Measurements from ENCODE around the gene BTBD9. TPM values are rescaled to one million over a fixed set of nuclear protein-coding genes. Genes with fewer than 3 reads are reported as not detected.

BTBD9 gene
- total RNA-seq, 6 experiments from 2014 or later = 4.5 to 7.5 (median 5.7) TPM

GRCh38 chr6:38209371-38210260 is 430.1 kb downstream of the BTBD9 start:
- 60% methylated on average over 10 of the region's 18 CpGs for WGBS (ENCODE audit: insufficient coverage, low coverage, low lambda C conversion rate, missing lambda C conversion rate)
- Histone ChIP-seq H3K4me3 (no peak overlapping the region), H3K9me3 (no peaks in the 10 kb centered on the region), H3K27ac (no peak overlapping the region), H3K36me3 (no peaks in the 10 kb centered on the region), H3K4me1 (no peaks in the 10 kb centered on the region), H3K27me3 (no peaks in the 10 kb centered on the region)
- intact Hi-C loops (cut with DNase I) = no loop called here
- no peak for DNase-seq
- TF ChIP-seq POLR2A (IDR thresholded peaks at IDR 0.05) = no peak
- no peak for TF ChIP-seq CTCF (IDR thresholded peaks at IDR 0.05)
- no peak for ATAC-seq

GRCh38 chr6:38208028-38208427 is 431.7 kb downstream of the BTBD9 start:
- Histone ChIP-seq H3K4me3 (no peak overlapping the region), H3K4me1 (no peaks in the 10 kb centered on the region), H3K27me3 (no peaks in the 10 kb centered on the region), H3K27ac (no peak overlapping the region), H3K36me3 (no peaks in the 10 kb centered on the region), H3K9me3 (no peaks in the 10 kb centered on the region)
- WGBS (ENCODE audit: insufficient coverage, low coverage, low lambda C conversion rate, missing lambda C conversion rate) = 88% methylated on average over 8 of the region's 8 CpGs
- TF ChIP-seq POLR2A (IDR thresholded peaks at IDR 0.05) (no peak), CTCF (IDR thresholded peaks at IDR 0.05) (no peak)
- ATAC-seq (no peak), DNase-seq (no peak)
- intact Hi-C loops (cut with DNase I) = no loop called here

- no peak overlapping the region for H3K4me3 ChIP-seq
- TF ChIP-seq POLR2A (IDR thresholded peaks at IDR 0.05) = no peak
- no peak for TF ChIP-seq CTCF (IDR thresholded peaks at IDR 0.05)
- no peaks in the 10 kb centered on the region for H3K36me3 ChIP-seq
- H3K4me1 ChIP-seq = no peaks in the 10 kb centered on the region
- WGBS (ENCODE audit: insufficient coverage, low coverage, low lambda C conversion rate, missing lambda C conversion rate) = 94% methylated on average over 4 of the region's 4 CpGs
- no peaks in the 10 kb centered on the region for H3K9me3 ChIP-seq
- ATAC-seq (no peak), DNase-seq (no peak)
- H3K27me3 ChIP-seq = no peaks in the 10 kb centered on the region
- intact Hi-C loops (cut with DNase I) = no loop called here
- H3K27ac ChIP-seq = no peak overlapping the region
Measured at GRCh38 chr6:38207375-38207774, 432.4 kb downstream of the BTBD9 start.

- no peak overlapping the region for H3K4me3 ChIP-seq
- WGBS (ENCODE audit: insufficient coverage, low coverage, low lambda C conversion rate, missing lambda C conversion rate) = 90% methylated on average over 8 of the region's 8 CpGs
- H3K4me1 ChIP-seq = no peaks in the 10 kb centered on the region
- TF ChIP-seq CTCF (IDR thresholded peaks at IDR 0.05) (no peak), POLR2A (IDR thresholded peaks at IDR 0.05) (no peak)
- intact Hi-C loops (cut with DNase I) = no loop called here
- H3K36me3 ChIP-seq = no peaks in the 10 kb centered on the region
- no peaks in the 10 kb centered on the region for H3K9me3 ChIP-seq
- DNase-seq (no peak), ATAC-seq (no peak)
- H3K27me3 ChIP-seq = no peaks in the 10 kb centered on the region
- no peak overlapping the region for H3K27ac ChIP-seq
Measured at GRCh38 chr6:38198219-38198618, 441.5 kb downstream of the BTBD9 start.
